ENCODE measurements around the gene HNRNPUL2.

DNA sequence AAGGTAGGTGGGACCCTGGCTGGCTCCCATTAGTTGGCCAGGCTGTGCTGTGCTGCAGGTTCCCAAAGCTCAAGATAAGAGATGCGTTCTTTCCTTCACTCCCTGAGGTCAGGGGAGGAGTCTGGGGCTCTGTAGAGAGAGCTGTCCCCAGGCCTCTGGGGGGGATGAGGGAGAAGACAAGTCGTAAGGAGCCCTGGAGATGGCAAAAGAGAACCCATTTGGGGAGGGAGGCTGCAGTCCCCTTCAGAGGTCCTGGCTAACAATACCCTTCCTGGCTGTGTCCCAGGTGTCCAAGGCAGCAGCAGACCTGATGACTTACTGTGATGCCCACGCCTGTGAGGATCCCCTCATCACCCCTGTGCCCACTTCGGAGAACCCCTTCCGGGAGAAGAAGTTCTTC lies 18.9 kb downstream of the HNRNPUL2 start:
- TF ChIP-seq ELF1 (IDR thresholded peaks at IDR 0.05) (no peak), TCF12 (IDR thresholded peaks at IDR 0.05) (no peak), SIN3A (IDR thresholded peaks at IDR 0.05; ENCODE audit: borderline replicate concordance, low read depth, low read length) (no peak), CTCF (IDR thresholded peaks at IDR 0.05) (no peak), USF2 (IDR thresholded peaks at IDR 0.05; ENCODE audit: borderline replicate concordance, low read depth, low read length) (no peak), RFX5 (IDR thresholded peaks at IDR 0.05; ENCODE audit: low read length) (no peak), RAD21 (IDR thresholded peaks at IDR 0.05; ENCODE audit: low read length) (no peak), YY1 (IDR thresholded peaks at IDR 0.05; ENCODE audit: low read depth) (no peak), GATA2 (CRISPR knock-in tag; IDR thresholded peaks at IDR 0.05) (no peak), FOXJ3 (CRISPR knock-in tag; IDR thresholded peaks at IDR 0.05) (no peak), MEF2A (IDR thresholded peaks at IDR 0.05; ENCODE audit: borderline replicate concordance, low read depth) (no peak)

Measured in SK-N-SH (cell line).